Sigmoid colon (tissue), 7 donors: ENCODE results near the gene ARNT2. TPM values are rescaled to one million over a fixed set of nuclear protein-coding genes. Genes with fewer than 3 reads are reported as not detected.

Experiments used
- DNase-seq: peaks from one replicate; pipeline ENCODE4 v3.0.0-alpha.2; 2019
- H3K27ac ChIP-seq, 4 donors: fragments of 200-600 bp; sonication (generic); one replicate each; pipeline ENCODE4 v1.5.1; 2016 to 2019; ENCODE audit warnings: mild to moderate bottlenecking in 1 of 4
- H3K27me3 ChIP-seq, 3 donors: fragments of 200-600 bp; sonication (generic); one replicate each; pipeline ENCODE4 v1.5.1; 2019; ENCODE audit warnings: mild to moderate bottlenecking in 1 of 3
- H3K36me3 ChIP-seq, 4 donors: fragments of 200-600 bp; sonication (generic); one replicate each; pipeline ENCODE4 v1.5.1; 2016 to 2019
- H3K4me1 ChIP-seq, 4 donors: fragments of 200-600 bp; sonication (generic); one replicate each; pipeline ENCODE4 v1.5.1; 2017 to 2019
- H3K4me3 ChIP-seq, 4 donors: fragments of 200-600 bp; sonication (generic); one replicate each; pipeline ENCODE4 v1.5.1; 2017 to 2019; ENCODE audit warnings: mild to moderate bottlenecking in 2 of 4, moderate library complexity in 1 of 4
- H3K9me3 ChIP-seq, 4 donors: fragments of 200-600 bp in 3 of 4; sonication (generic) in 3 of 4; one replicate each; pipeline versions ENCODE4 v1.5.1 to v1.6.1; 2013 to 2019
- CTCF ChIP-seq, 4 experiments: fragments of 450-650 bp in 3 of 4; fragments of 200-600 bp in 1 of 4; IDR thresholded peaks; one replicate each; pipeline ENCODE4 v1.5.1; 2016 to 2019; ENCODE audit warnings: antibody characterized with exemption in 4 of 4, mild to moderate bottlenecking in 3 of 4, moderate library complexity in 2 of 4
- EP300 ChIP-seq, 4 donors: sonication (generic); formaldehyde crosslinking; IDR thresholded peaks; one replicate each; pipeline ENCODE4 v1.6.1; 2017; ENCODE audit warnings: antibody characterized with exemption in 4 of 4
- POLR2A ChIP-seq, 2 donors: fragments of 450-650 bp; IDR thresholded peaks; one replicate each; pipeline ENCODE4 v1.6.1; 2016; ENCODE audit warnings: antibody characterized with exemption in 2 of 2, mild to moderate bottlenecking in 2 of 2, moderate library complexity in 2 of 2
- POLR2AphosphoS5 ChIP-seq, 4 donors: sonication (generic); formaldehyde crosslinking; IDR thresholded peaks; one replicate each; pipeline ENCODE4 v1.6.1; 2017; ENCODE audit warnings: antibody characterized with exemption in 4 of 4
- WGBS, 2 donors: extraction: QIAGEN DNeasy Blood & Tissue Kit; methylation state at CpG; one replicate each; pipeline ENCODE4 v1.1.7; 2013; 5-methylcytosine and 5-hydroxymethylcytosine counted together
- intact Hi-C: fragments of 100-400 bp; cut with DNase I; formaldehyde crosslinking; loops from one replicate; pipeline ENCODE4 v1.15.1; 2023
- polyA plus RNA-seq, 3 donors: library from polyadenylated mRNA; stranded (reverse); fragments of 200-250 nt; gene quantifications; one replicate each; pipeline ENCODE4 v1.2.3, GENCODE V29; 2013
- total RNA-seq, 4 donors: library from RNA; depleted of rRNA; stranded (reverse); fragments of >200 nt; gene quantifications; one replicate each; pipeline ENCODE4 v1.1.0, GENCODE V29; 2016
- donor health status: healthy with polysubstance abuse.
- donor health status: Bipolar disorder and iron deficiency.
- donor health status: healthy.

Gene ARNT2
- total and polyA plus RNA-seq, 7 donors: 1.2 to 16.1 (median 4.3) TPM

- intact Hi-C loops: no loop called here
- WGBS, 2 donors: 21 to 41% methylated on average over 5 of the region's 5 CpGs
- TF ChIP-seq POLR2AphosphoS5 (IDR thresholded peaks at IDR 0.05): no peak
- TF ChIP-seq CTCF (IDR thresholded peaks at IDR 0.05): no peak
- no peak for TF ChIP-seq EP300 (IDR thresholded peaks at IDR 0.05)
- TF ChIP-seq POLR2A (IDR thresholded peaks at IDR 0.05): no peak
- Histone ChIP-seq H3K4me3 (no peak overlapping the region), H3K36me3 (no peaks in the 10 kb centered on the region), H3K9me3 (no peaks in the 10 kb centered on the region), H3K27ac (no peak overlapping the region), H3K27me3 (no peaks in the 10 kb centered on the region), H3K4me1 (peaks cover 0 to 14% (median 9%) of the 10 kb centered on the region in 4 donors)
- DNase-seq: no peak
Measured at GRCh38 chr15:80419546-80419945, 15.4 kb downstream of the ARNT2 start.

GRCh38 chr15:80420658-80421057, 16.5 kb downstream of the ARNT2 start:
- 26 to 36% methylated on average over 2 of the region's 2 CpGs for WGBS, 2 donors
- Histone ChIP-seq H3K36me3 (no peaks in the 10 kb centered on the region), H3K27me3 (no peaks in the 10 kb centered on the region), H3K27ac (no peak overlapping the region), H3K4me1 (peaks cover 0 to 14% (median 9%) of the 10 kb centered on the region in 4 donors), H3K4me3 (no peak overlapping the region), H3K9me3 (no peaks in the 10 kb centered on the region)
- no peak for DNase-seq
- intact Hi-C loops: no loop called here
- TF ChIP-seq CTCF (IDR thresholded peaks at IDR 0.05): no peak
- no peak for TF ChIP-seq EP300 (IDR thresholded peaks at IDR 0.05)
- TF ChIP-seq POLR2AphosphoS5 (IDR thresholded peaks at IDR 0.05): no peak
- TF ChIP-seq POLR2A (IDR thresholded peaks at IDR 0.05): no peak

GRCh38 chr15:80423215-80423614, 19.0 kb downstream of the ARNT2 start:
- DNase-seq: no peak
- TF ChIP-seq EP300 (IDR thresholded peaks at IDR 0.05): no peak
- TF ChIP-seq CTCF (IDR thresholded peaks at IDR 0.05): no peak
- no peak for TF ChIP-seq POLR2AphosphoS5 (IDR thresholded peaks at IDR 0.05)
- no peak for TF ChIP-seq POLR2A (IDR thresholded peaks at IDR 0.05)
- Histone ChIP-seq H3K36me3 (no peaks in the 10 kb centered on the region), H3K9me3 (no peaks in the 10 kb centered on the region), H3K27me3 (no peaks in the 10 kb centered on the region), H3K4me1 (peaks cover 0 to 14% (median 9%) of the 10 kb centered on the region in 4 donors), H3K27ac (no peak overlapping the region), H3K4me3 (no peak overlapping the region)
- WGBS, 2 donors: 90 to 91% methylated on average over 4 of the region's 4 CpGs
- intact Hi-C loops: no loop called here

- no peak for TF ChIP-seq POLR2A (IDR thresholded peaks at IDR 0.05)
- TF ChIP-seq CTCF (IDR thresholded peaks at IDR 0.05): no peak
- no peak for TF ChIP-seq POLR2AphosphoS5 (IDR thresholded peaks at IDR 0.05)
- no peak for TF ChIP-seq EP300 (IDR thresholded peaks at IDR 0.05)
- peaks cover 0 to 9% (median 5%) of the 10 kb centered on the region in 4 donors for H3K4me1 ChIP-seq
- no peaks in the 10 kb centered on the region for H3K27me3 ChIP-seq
- 88 to 89% methylated on average over 2 of the region's 2 CpGs for WGBS, 2 donors
- no peaks in the 10 kb centered on the region for H3K36me3 ChIP-seq
- intact Hi-C loops: no loop called here
- no peaks in the 10 kb centered on the region for H3K9me3 ChIP-seq
- no peak overlapping the region for H3K27ac ChIP-seq
- no peak overlapping the region for H3K4me3 ChIP-seq
- DNase-seq: no peak
Measured at GRCh38 chr15:80424381-80424780, 20.2 kb downstream of the ARNT2 start.

GRCh38 chr15:80426316-80426715, 22.1 kb downstream of the ARNT2 start:
- H3K9me3 ChIP-seq: no peaks in the 10 kb centered on the region
- no peaks in the 10 kb centered on the region for H3K36me3 ChIP-seq
- intact Hi-C loops: no loop called here
- no peak for TF ChIP-seq EP300 (IDR thresholded peaks at IDR 0.05)
- no peak for TF ChIP-seq POLR2AphosphoS5 (IDR thresholded peaks at IDR 0.05)
- no peak for TF ChIP-seq CTCF (IDR thresholded peaks at IDR 0.05)
- no peak for TF ChIP-seq POLR2A (IDR thresholded peaks at IDR 0.05)
- H3K27ac ChIP-seq: no peak overlapping the region
- no peak for DNase-seq
- no peaks in the 10 kb centered on the region for H3K27me3 ChIP-seq
- H3K4me1 ChIP-seq: no peaks in the 10 kb centered on the region
- no peak overlapping the region for H3K4me3 ChIP-seq
- WGBS, 2 donors: 89 to 95% methylated on average over 3 of the region's 3 CpGs
